ENCODE measurements around the gene CDC25C. TPM values are rescaled to one million over a fixed set of nuclear protein-coding genes. Genes with fewer than 3 reads are reported as not detected.
A peak's percentile ranks its signal among the peaks of the same experiment; 100 is the strongest.
"Not testable (repeated sequence)": the region's sequence is repeated elsewhere in the genome, so short reads cannot be mapped to it uniquely, and the experiment has no call there.

The CDC25C gene
- total RNA-seq, 1 experiment from 2014 or later = 36.3 TPM

- DNase-seq = peak in 1 of 2 experiments; percentile 79
- Histone ChIP-seq H3K27me3 (no peaks in the 10 kb centered on the region), H3K4me3 (peak overlapping the region; percentile 74), H3K9me3 (replicated peaks) (no peaks in the 10 kb centered on the region), H3K36me3 (peaks cover 17% of the 10 kb centered on the region), H3K4me1 (0 out of 2 replicates have a peak, but pooled peaks cover 2% of the 10 kb centered on the region), H3K27ac (peak overlapping the region; percentile 99)
These were observed 5.5 kb upstream of the CDC25C start for GRCh38 chr5:138336952-138337684.

- no peak overlapping the region for H3K4me3 ChIP-seq
- no peaks in the 10 kb centered on the region for H3K27me3 ChIP-seq
- H3K9me3 ChIP-seq (replicated peaks) = no peaks in the 10 kb centered on the region
- no peak for DNase-seq
- peaks cover 4% of the 10 kb centered on the region; the same call in 1 of the 2 replicates for H3K36me3 ChIP-seq
- peaks cover 5% of the 10 kb centered on the region; the same call in 1 of the 2 replicates for H3K4me1 ChIP-seq
- no peak overlapping the region for H3K27ac ChIP-seq
These were observed 3.4 kb upstream of the CDC25C start for GRCh38 chr5:138334867-138335447.

- Histone ChIP-seq H3K27ac (peak overlapping the region; percentile 77), H3K27me3 (no peaks in the 10 kb centered on the region), H3K9me3 (replicated peaks) (no peaks in the 10 kb centered on the region), H3K4me3 (peak overlapping the region; percentile 71), H3K36me3 (peaks cover 14% of the 10 kb centered on the region), H3K4me1 (peaks cover 3% of the 10 kb centered on the region; the same call in 1 of the 2 replicates)
- peak; percentile 17 to 52 for DNase-seq
These were observed 673 bp downstream of the CDC25C start for GRCh38 chr5:138330813-138331448.

GRCh38 chr5:138318211-138318610 is 13.4 kb downstream of the CDC25C start:
- not testable (repeated sequence) for H3K27ac ChIP-seq; DNase-seq; H3K27me3 ChIP-seq; H3K4me3 ChIP-seq; H3K9me3 ChIP-seq (replicated peaks); H3K4me1 ChIP-seq
- peaks cover 24% of the 10 kb centered on the region for H3K36me3 ChIP-seq

GRCh38 chr5:138316355-138316754 is 15.2 kb downstream of the CDC25C start:
- H3K36me3 ChIP-seq = peaks cover 35% of the 10 kb centered on the region

GRCh38 chr5:138315751-138316278 is 15.8 kb downstream of the CDC25C start:
- no peak overlapping the region for H3K27ac ChIP-seq
- H3K27me3 ChIP-seq = no peaks in the 10 kb centered on the region
- H3K4me1 ChIP-seq = no peaks in the 10 kb centered on the region
- H3K36me3 ChIP-seq = peaks cover 35% of the 10 kb centered on the region
- peak; percentile 60 to 64 for DNase-seq
- H3K9me3 ChIP-seq (replicated peaks) = no peaks in the 10 kb centered on the region
- H3K4me3 ChIP-seq = no peak overlapping the region

More at GRCh38 chr5:138316355-138316754, 15.2 kb downstream of the CDC25C start:
- H3K4me3 ChIP-seq = no peak overlapping the region
- DNase-seq = peak; percentile 31 to 35
- no peaks in the 10 kb centered on the region for H3K4me1 ChIP-seq
- no peaks in the 10 kb centered on the region for H3K9me3 ChIP-seq (replicated peaks)
- no peak overlapping the region for H3K27ac ChIP-seq
- H3K27me3 ChIP-seq = no peaks in the 10 kb centered on the region

GRCh38 chr5:138305797-138306196 is 25.8 kb downstream of the CDC25C start:
- no peak overlapping the region for H3K4me3 ChIP-seq
- H3K27me3 ChIP-seq = no peaks in the 10 kb centered on the region
- DNase-seq = peak; percentile 44 to 50
- H3K4me1 ChIP-seq = no peaks in the 10 kb centered on the region
- H3K9me3 ChIP-seq (replicated peaks) = no peaks in the 10 kb centered on the region
- H3K36me3 ChIP-seq = peaks cover 7% of the 10 kb centered on the region; the same call in 1 of the 2 replicates
- no peak overlapping the region for H3K27ac ChIP-seq

- Histone ChIP-seq H3K27me3 (no peaks in the 10 kb centered on the region), H3K27ac (no peak overlapping the region), H3K36me3 (peaks cover 10% of the 10 kb centered on the region; the same call in 1 of the 2 replicates), H3K9me3 (replicated peaks) (no peaks in the 10 kb centered on the region), H3K4me3 (no peak overlapping the region), H3K4me1 (no peaks in the 10 kb centered on the region)
- DNase-seq = no peak
These were observed 28.2 kb downstream of the CDC25C start for GRCh38 chr5:138303372-138303771.

- no peaks in the 10 kb centered on the region for H3K27me3 ChIP-seq
- H3K4me1 ChIP-seq = no peaks in the 10 kb centered on the region
- no peak overlapping the region for H3K4me3 ChIP-seq
- no peaks in the 10 kb centered on the region for H3K9me3 ChIP-seq (replicated peaks)
- H3K36me3 ChIP-seq = peaks cover 37% of the 10 kb centered on the region
- no peak for DNase-seq
- H3K27ac ChIP-seq = no peak overlapping the region
These were observed 42.3 kb downstream of the CDC25C start for GRCh38 chr5:138289296-138289695.

- H3K36me3 ChIP-seq = peaks cover 39% of the 10 kb centered on the region
- H3K4me1 ChIP-seq = no peaks in the 10 kb centered on the region
- DNase-seq = no peak
- no peaks in the 10 kb centered on the region for H3K9me3 ChIP-seq (replicated peaks)
- no peak overlapping the region for H3K4me3 ChIP-seq
- no peaks in the 10 kb centered on the region for H3K27me3 ChIP-seq
- no peak overlapping the region for H3K27ac ChIP-seq
These were observed 44.4 kb downstream of the CDC25C start for GRCh38 chr5:138287246-138287645.

GRCh38 chr5:138282920-138283742 is 48.5 kb downstream of the CDC25C start:
- H3K4me1 ChIP-seq = no peaks in the 10 kb centered on the region
- no peak overlapping the region for H3K27ac ChIP-seq
- H3K27me3 ChIP-seq = no peaks in the 10 kb centered on the region
- peaks cover 24% of the 10 kb centered on the region; the same call in 1 of the 2 replicates for H3K36me3 ChIP-seq
- H3K4me3 ChIP-seq = no peak overlapping the region
- H3K9me3 ChIP-seq (replicated peaks) = no peaks in the 10 kb centered on the region
- DNase-seq = peak; percentile 24 to 44

- no peak overlapping the region for H3K4me3 ChIP-seq
- no peaks in the 10 kb centered on the region for H3K4me1 ChIP-seq
- peaks cover 17% of the 10 kb centered on the region; the same call in 1 of the 2 replicates for H3K36me3 ChIP-seq
- H3K27me3 ChIP-seq = no peaks in the 10 kb centered on the region
- H3K27ac ChIP-seq = no peak overlapping the region
- H3K9me3 ChIP-seq (replicated peaks) = no peaks in the 10 kb centered on the region
- DNase-seq = no peak
These were observed 50.7 kb downstream of the CDC25C start for GRCh38 chr5:138280915-138281314.

GRCh38 chr5:138276402-138277054 is 55.1 kb downstream of the CDC25C start:
- Histone ChIP-seq H3K4me1 (no peaks in the 10 kb centered on the region), H3K36me3 (no peaks in the 10 kb centered on the region), H3K4me3 (no peak overlapping the region), H3K27ac (no peak overlapping the region), H3K9me3 (replicated peaks) (no peaks in the 10 kb centered on the region), H3K27me3 (no peaks in the 10 kb centered on the region)
- no peak for DNase-seq

GRCh38 chr5:138275895-138276294 is 55.7 kb downstream of the CDC25C start:
- Histone ChIP-seq H3K36me3 (no peaks in the 10 kb centered on the region), H3K4me3 (no peak overlapping the region), H3K4me1 (no peaks in the 10 kb centered on the region), H3K27ac (no peak overlapping the region), H3K9me3 (replicated peaks) (no peaks in the 10 kb centered on the region), H3K27me3 (no peaks in the 10 kb centered on the region)
- DNase-seq = no peak
